ENCODE measurements around the gene ACTR8.

DNA sequence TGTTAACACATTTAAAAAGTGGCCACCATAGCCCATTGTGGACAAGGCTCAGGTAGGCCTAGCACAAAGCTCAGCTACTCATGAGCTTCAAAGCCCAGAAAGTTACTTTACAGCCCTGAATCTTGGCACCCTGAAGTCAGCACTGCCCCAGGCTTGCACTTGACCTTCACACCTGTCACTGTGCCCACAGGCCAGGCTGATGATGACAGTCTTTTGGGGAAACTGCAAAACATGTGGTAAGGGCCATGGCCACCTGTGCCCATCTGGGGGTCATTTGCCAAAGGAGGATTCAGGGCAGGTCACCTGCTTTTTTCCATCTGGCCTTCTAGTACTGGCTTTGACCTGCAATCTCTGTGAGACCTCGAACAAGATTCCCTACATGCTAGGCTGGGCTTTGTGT, 46.7 kb downstream of the ACTR8 start:
- TF ChIP-seq, protein P1, sequence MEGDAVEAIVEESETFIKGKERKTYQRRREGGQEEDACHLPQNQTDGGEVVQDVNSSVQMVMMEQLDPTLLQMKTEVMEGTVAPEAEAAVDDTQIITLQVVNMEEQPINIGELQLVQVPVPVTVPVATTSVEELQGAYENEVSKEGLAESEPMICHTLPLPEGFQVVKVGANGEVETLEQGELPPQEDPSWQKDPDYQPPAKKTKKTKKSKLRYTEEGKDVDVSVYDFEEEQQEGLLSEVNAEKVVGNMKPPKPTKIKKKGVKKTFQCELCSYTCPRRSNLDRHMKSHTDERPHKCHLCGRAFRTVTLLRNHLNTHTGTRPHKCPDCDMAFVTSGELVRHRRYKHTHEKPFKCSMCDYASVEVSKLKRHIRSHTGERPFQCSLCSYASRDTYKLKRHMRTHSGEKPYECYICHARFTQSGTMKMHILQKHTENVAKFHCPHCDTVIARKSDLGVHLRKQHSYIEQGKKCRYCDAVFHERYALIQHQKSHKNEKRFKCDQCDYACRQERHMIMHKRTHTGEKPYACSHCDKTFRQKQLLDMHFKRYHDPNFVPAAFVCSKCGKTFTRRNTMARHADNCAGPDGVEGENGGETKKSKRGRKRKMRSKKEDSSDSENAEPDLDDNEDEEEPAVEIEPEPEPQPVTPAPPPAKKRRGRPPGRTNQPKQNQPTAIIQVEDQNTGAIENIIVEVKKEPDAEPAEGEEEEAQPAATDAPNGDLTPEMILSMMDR (IDR thresholded peaks at IDR 0.05) = no peak
- TF ChIP-seq EZH2 (IDR thresholded peaks at IDR 0.05) (no peak), EZH2phosphoT487 (IDR thresholded peaks at IDR 0.05) (no peak)
